ENCODE measurements around the gene SGSH.

DNA sequence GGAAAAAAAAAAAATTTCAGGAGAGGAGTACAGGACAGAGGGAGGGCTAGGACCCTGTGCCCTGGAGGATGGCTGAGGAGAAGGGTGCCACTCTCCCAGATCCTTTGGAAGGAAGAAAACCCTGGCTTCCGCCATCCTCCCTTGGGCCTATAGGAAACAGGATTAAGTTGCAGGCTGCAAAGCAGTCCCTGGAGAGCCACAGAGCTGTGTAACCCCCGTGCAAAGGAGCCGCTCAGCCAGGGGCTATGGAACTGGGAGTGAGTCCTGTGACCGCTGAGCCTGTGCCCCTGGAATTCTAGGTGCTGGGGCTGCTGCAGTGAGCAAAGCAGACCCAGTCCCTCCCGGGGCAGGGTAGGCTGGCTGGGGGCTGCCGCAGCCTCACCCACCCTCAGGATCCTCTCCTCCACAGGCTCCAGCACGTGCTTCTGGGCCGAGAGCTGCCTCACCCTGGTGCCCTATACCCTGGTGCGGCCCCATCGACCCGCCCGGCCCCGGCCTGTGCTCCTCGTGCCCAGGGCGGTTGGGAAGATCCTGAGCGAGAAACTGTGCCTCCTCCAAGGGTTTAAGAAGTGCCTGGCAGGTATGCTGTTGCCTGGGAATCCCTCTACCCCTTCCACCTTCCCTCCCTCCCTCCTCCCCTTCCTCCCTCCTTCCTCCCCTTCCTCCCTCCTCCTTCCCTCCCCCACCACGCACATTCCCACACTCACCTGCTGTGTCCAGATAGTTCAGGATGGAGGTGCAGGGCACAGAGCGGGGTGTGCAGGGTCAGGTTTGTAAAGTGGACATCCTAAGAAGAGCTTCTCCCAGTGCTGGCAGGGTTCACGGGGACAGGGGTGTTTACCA lies 15.3 kb downstream of the SGSH start:
- TF ChIP-seq YY1 (IDR thresholded peaks at IDR 0.05; ENCODE audit: insufficient read depth, insufficient read length) (no peak), ZNF274 (IDR thresholded peaks at IDR 0.05; ENCODE audit: low read depth, low read length) (no peak), SUZ12 (IDR thresholded peaks at IDR 0.05; ENCODE audit: extremely low read depth, insufficient read depth, insufficient read length) (no peak)
